ENCODE data around the gene ATAD2B.

DNA sequence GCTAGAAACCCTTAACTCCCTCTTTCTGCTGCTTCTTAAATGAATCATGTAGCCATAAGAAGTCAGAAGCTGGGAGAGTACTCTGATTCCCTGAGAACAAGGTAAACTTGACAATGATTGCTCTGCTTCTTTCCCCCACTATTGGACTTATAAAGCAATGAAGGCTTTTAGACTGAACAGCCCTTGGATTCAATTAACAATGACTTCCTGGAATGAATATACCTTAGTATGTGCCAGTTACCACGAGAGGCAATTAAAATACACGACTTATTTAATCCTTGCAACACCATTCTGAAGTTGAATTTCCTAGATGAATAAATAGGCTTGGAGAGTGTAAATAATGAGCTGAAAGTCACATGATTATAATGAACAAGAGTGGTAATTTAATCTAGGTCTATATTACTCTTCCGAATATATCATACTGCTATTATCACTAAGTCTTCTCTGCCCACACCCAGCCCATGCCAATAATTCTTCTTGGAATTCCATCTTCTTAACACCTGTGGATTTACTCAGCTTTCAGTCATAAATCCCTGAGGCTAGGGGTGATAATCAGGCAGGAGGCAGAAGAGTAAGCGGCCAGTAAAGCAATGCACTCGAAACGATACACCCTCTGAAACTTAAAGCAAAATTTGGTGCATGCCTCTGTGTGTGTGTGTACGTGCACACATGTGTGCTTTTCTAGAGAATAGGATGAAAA is 170.2 kb downstream of the ATAD2B start:
- no peak for TF ChIP-seq POLR2A (IDR thresholded peaks at IDR 0.05)
- TF ChIP-seq, protein P1, sequence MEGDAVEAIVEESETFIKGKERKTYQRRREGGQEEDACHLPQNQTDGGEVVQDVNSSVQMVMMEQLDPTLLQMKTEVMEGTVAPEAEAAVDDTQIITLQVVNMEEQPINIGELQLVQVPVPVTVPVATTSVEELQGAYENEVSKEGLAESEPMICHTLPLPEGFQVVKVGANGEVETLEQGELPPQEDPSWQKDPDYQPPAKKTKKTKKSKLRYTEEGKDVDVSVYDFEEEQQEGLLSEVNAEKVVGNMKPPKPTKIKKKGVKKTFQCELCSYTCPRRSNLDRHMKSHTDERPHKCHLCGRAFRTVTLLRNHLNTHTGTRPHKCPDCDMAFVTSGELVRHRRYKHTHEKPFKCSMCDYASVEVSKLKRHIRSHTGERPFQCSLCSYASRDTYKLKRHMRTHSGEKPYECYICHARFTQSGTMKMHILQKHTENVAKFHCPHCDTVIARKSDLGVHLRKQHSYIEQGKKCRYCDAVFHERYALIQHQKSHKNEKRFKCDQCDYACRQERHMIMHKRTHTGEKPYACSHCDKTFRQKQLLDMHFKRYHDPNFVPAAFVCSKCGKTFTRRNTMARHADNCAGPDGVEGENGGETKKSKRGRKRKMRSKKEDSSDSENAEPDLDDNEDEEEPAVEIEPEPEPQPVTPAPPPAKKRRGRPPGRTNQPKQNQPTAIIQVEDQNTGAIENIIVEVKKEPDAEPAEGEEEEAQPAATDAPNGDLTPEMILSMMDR (IDR thresholded peaks at IDR 0.05), result no peak
